ENCODE results near the gene QSOX2. TPM values are rescaled to one million over a fixed set of nuclear protein-coding genes. Genes with fewer than 3 reads are reported as not detected.

The QSOX2 gene
- total RNA-seq, 1 donor from 2014 or later: 24.9 TPM

DNA sequence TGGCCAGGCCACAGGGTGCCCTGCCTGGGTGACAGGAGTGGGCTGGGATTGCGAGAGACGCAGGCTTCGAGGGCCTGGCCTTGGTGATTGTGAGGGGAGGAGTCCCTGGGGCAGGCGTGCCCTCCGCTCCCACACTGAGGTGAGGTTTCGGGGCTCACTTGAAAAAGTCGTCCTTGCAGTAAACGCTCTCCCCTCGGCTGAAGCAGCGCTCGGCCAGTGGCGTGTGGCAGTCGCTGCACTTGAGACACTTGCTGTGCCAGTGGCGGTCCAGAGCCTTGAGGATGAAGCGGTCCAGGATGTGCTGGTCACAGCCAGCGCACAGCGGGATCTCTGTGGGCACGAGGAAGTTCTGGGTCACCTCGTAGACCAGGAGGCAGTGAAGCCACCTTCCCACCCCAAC is 45.2 kb downstream of the QSOX2 start:
- H3K27me3 Mint-ChIP-seq (ENCODE audit: low read depth): peaks cover 53% of the 10 kb centered on the region
- no peak for DNase-seq (ENCODE audit: low spot score)
- no peaks in the 10 kb centered on the region for H3K36me3 Mint-ChIP-seq (ENCODE audit: low read depth)
- peaks cover 2% of the 10 kb centered on the region for H3K4me1 Mint-ChIP-seq (ENCODE audit: low read depth)
- no peak overlapping the region for H3K4me3 Mint-ChIP-seq (ENCODE audit: low read depth)
- intact Hi-C loops (cut with micrococcal nuclease): no loop called here
- H3K9me3 Mint-ChIP-seq: no peaks in the 10 kb centered on the region
- no peak overlapping the region for H3K27ac Mint-ChIP-seq

DNA sequence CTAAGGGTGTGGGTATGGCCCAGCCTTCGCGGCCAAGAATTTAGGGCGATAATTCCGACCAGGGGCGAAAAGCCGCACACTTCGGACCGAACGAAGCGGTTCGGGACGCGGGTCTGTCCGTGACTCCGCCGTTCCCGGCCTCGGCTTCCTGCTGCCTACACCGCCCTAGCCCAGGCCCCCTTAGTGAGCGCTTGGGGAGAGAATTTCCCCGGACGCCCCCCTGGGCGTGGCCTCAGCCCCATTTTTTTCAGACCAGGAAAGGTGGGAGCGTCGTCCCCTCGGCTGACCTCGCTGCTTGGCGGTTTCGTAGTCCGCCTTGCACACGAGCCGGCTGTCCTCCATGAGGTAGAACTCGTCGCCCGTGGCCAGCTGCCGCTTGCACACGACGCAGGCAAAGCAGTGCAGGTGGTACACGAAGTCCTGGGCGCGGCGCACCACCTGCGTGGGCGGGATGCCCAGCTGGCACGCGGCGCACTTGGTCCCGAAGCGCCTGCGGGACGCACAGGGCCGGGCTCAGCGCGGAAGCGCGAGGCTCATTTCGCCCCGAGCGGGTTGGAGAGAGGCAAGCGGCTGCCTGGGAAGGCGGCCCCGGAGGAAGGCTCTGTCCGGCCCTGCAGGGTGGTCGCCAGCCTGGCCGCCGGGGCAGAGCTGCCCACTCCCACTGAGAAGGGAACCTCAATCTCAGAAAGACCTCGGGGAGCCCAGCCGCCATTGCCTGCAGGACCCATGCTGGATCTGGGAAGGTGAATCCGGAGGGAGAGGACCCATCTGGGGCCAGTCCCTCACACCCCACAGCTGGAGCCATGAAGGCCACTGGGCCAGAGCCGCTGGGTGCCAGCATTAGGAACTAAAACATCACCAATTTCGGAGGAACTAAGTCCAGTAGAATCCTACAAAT is 46.0 kb downstream of the QSOX2 start:
- peaks cover 60% of the 10 kb centered on the region for H3K27me3 Mint-ChIP-seq (ENCODE audit: low read depth)
- no peak overlapping the region for H3K27ac Mint-ChIP-seq
- no peaks in the 10 kb centered on the region for H3K9me3 Mint-ChIP-seq
- no peaks in the 10 kb centered on the region for H3K36me3 Mint-ChIP-seq (ENCODE audit: low read depth)
- no peak overlapping the region for H3K4me3 Mint-ChIP-seq (ENCODE audit: low read depth)
- no peak for DNase-seq (ENCODE audit: low spot score)
- intact Hi-C loops (cut with micrococcal nuclease): no loop called here
- H3K4me1 Mint-ChIP-seq (ENCODE audit: low read depth): peaks cover 2% of the 10 kb centered on the region

DNA sequence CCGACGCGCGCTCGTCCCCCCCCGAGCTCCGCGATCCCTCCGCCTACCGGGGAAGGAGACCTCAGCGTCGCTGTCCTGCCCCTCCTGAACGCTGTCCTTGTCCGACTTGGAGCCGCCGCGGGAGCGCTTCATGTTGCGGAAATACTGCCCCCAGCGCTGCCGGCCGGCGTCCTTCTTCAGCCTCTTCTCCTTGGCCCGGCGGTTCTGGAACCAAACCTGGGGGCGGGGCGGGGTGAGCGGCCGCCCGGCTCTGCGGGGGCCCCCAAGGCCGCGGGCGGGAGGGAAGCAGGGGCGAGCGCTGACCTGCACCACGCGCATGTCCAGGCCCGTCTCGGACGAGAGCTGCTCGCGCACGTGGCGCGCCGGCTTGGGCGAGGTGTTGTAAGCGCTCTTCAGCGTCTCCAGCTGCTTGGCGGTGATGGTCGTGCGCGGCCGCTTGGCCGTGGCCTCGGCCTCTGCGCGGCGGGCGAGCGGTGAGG is 47.0 kb downstream of the QSOX2 start:
- Mint-ChIP-seq H3K4me1 (ENCODE audit: low read depth) (peaks cover 2% of the 10 kb centered on the region), H3K27me3 (ENCODE audit: low read depth) (peaks cover 53% of the 10 kb centered on the region), H3K27ac (no peak overlapping the region), H3K9me3 (no peaks in the 10 kb centered on the region), H3K4me3 (ENCODE audit: low read depth) (no peak overlapping the region), H3K36me3 (ENCODE audit: low read depth) (no peaks in the 10 kb centered on the region)
- no peak for DNase-seq (ENCODE audit: low spot score)
- intact Hi-C loops (cut with micrococcal nuclease): no loop called here

DNA sequence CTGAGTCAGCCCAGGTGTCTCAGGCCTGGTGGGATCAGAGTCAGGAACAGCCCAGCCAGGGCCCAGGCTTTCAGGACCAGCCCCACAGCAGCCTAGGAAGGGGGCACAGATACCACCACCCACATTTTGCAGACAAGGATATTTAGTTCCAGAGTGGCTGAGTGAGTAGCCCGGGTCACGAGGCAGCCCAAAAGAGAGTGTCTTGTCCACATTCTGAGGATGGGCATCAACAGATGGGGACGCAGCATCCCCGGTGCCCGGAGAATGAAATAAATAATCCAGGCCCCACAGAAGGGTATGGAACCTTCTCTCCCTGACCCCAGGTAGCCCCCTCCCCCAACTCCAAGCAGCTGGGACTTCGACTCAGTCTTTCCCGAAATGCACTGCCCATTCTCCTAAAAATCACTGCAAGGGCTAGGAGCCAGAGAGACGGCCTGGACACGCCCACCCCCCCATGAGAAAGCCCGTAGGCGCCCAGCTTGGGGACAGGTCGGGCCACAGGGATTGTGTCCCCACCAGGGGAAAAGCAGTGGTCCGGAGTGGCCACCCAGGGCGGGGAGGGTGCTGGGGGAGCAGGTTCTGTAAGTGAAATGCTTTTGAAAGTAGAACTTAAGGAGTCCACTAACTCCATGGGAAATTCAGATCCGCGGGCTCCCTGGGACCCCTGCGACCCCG is 47.5 kb downstream of the QSOX2 start:
- Mint-ChIP-seq H3K4me3 (ENCODE audit: low read depth) (no peak overlapping the region), H3K36me3 (ENCODE audit: low read depth) (no peaks in the 10 kb centered on the region)

DNA sequence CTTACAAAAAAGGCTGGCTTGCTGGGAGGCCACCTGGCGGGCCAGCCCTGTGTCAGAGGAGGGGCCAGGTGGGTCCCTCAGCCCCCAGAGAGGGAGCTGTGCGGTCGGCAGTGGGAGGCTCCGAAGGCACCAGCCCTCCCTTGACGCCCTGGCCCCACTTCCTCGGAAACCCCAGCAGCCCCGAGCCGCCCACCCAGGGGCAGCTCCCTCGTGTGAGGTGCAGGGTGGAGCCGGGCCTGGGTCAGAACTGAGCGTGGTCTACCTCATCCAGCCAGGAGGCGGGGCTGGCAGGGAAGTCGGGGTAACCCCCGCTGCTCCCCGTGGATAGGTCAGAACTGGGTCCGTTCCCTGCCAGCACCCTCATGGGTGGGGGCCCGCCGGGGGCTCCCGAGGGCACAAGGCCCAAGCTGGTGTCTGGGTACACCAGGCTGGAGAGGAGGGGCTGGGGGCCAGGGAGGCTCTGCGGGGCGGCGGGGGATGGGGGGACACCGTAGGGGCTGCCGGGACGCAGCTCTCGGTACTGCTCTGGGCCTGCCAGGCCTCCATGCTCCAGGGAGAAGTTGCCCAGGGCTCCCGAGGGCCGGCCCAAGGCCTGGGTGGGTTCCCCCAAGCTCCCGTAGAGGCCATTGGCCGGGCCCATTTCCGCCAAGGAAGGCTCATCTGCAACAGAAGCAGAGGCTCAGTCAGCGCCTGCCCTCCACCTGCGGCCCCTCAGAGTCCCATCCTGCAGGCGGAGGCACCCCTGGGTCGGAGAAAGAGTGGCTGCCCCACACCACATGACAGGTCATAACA is 48.3 kb downstream of the QSOX2 start:
- Mint-ChIP-seq H3K36me3 (ENCODE audit: low read depth) (no peaks in the 10 kb centered on the region), H3K27me3 (ENCODE audit: low read depth) (peaks cover 50% of the 10 kb centered on the region), H3K9me3 (no peaks in the 10 kb centered on the region)

More for the DNA sequence above, 47.5 kb downstream of the QSOX2 start:
- Mint-ChIP-seq H3K9me3 (no peaks in the 10 kb centered on the region), H3K27ac (no peak overlapping the region), H3K27me3 (ENCODE audit: low read depth) (peaks cover 50% of the 10 kb centered on the region), H3K4me1 (ENCODE audit: low read depth) (peaks cover 2% of the 10 kb centered on the region)
- no peak for DNase-seq (ENCODE audit: low spot score)
- intact Hi-C loops (cut with micrococcal nuclease): no loop called here

DNA sequence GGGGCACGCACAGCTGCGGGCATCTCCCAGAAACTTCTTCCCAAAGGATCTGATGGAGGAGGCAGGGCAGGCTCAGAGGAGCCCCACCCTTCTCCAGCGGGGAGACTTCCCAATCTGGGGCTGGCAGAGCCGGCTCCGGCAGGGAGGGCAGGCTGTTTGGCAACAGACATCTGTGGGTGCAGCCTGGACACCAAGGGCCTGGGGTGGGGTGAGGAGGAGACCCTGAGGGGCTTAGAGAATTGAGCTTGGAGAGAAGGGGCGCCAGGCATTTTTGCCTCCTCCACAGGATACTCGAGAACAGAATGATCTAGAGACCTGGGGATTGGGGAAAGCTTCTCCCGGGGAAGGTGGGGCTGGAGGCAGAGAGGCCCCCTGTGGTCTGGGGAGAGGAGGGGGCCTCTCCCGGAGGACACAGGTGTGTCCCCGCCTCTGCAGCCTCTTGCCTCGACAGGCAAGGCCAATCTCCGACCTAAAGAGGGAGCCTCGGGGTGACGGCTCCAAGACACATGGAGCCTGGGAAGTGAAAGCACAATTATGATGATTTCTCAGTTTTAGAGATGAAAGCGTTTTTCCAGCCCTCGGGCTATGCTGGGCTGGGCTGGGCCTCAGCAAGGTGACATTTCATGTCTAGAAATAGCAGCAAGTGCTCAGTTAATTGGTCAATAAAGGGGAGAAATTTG is 49.1 kb downstream of the QSOX2 start:
- Mint-ChIP-seq H3K27me3 (ENCODE audit: low read depth) (peaks cover 52% of the 10 kb centered on the region), H3K36me3 (ENCODE audit: low read depth) (no peaks in the 10 kb centered on the region), H3K9me3 (no peaks in the 10 kb centered on the region), H3K27ac (no peak overlapping the region), H3K4me1 (ENCODE audit: low read depth) (peaks cover 2% of the 10 kb centered on the region), H3K4me3 (ENCODE audit: low read depth) (no peak overlapping the region)
- DNase-seq (ENCODE audit: low spot score): no peak
- intact Hi-C loops (cut with micrococcal nuclease): no loop called here

More for the DNA sequence above, 48.3 kb downstream of the QSOX2 start:
- Mint-ChIP-seq H3K4me1 (ENCODE audit: low read depth) (peaks cover 2% of the 10 kb centered on the region), H3K27ac (no peak overlapping the region), H3K4me3 (ENCODE audit: low read depth) (no peak overlapping the region)
- intact Hi-C loops (cut with micrococcal nuclease): no loop called here
- no peak for DNase-seq (ENCODE audit: low spot score)

DNA sequence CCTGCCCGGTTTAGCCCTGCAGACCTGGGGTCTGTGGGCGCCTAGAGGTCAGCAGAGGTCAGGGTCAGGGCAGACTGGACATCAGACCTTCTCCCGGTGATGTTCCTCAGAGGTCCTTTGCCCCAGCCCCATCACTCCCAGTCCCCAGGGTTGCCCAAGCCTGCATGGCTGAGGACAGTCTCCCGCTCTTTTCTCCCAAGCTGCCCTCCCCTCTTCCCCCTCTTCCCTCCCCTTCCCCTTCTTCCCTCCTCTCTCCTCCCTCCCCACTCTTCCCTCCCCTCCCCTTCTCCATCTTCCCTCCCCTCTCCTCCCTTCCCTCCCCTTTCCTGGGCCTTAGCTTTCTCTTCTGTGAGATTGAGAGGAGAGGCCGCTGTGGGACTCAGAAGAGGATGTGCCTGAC is 51.1 kb downstream of the QSOX2 start:
- DNase-seq (ENCODE audit: low spot score): no peak
- Mint-ChIP-seq H3K9me3 (no peaks in the 10 kb centered on the region), H3K4me1 (ENCODE audit: low read depth) (peaks cover 2% of the 10 kb centered on the region), H3K27ac (no peak overlapping the region), H3K4me3 (ENCODE audit: low read depth) (no peak overlapping the region), H3K36me3 (ENCODE audit: low read depth) (no peaks in the 10 kb centered on the region), H3K27me3 (ENCODE audit: low read depth) (peaks cover 53% of the 10 kb centered on the region)
- intact Hi-C loops (cut with micrococcal nuclease): no loop called here

DNA sequence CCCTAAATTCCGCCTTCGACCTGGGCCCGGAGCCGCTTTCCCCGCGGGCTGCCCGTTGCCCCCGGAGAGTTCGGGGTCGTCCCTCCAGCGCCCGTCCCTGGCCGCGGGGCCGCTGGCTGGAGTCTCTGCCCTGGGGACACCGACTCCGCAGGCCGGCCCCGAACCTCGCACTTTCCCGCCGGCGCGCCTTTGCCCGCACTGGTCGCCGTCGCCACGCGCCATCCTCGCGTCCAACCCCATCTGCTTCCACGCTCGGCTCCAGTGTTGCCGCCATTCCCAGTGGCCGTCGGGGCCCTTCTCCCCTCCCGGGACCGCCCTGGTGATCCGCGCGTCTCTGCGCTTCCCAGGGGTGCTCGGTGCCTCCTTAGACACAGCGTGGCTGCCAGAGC is 51.7 kb downstream of the QSOX2 start:
- no peak for DNase-seq (ENCODE audit: low spot score)
- H3K9me3 Mint-ChIP-seq: no peaks in the 10 kb centered on the region
- no peak overlapping the region for H3K4me3 Mint-ChIP-seq (ENCODE audit: low read depth)
- intact Hi-C loops (cut with micrococcal nuclease): no loop called here
- peaks cover 50% of the 10 kb centered on the region for H3K27me3 Mint-ChIP-seq (ENCODE audit: low read depth)
- H3K36me3 Mint-ChIP-seq (ENCODE audit: low read depth): no peaks in the 10 kb centered on the region
- H3K4me1 Mint-ChIP-seq (ENCODE audit: low read depth): peaks cover 2% of the 10 kb centered on the region
- no peak overlapping the region for H3K27ac Mint-ChIP-seq

DNA sequence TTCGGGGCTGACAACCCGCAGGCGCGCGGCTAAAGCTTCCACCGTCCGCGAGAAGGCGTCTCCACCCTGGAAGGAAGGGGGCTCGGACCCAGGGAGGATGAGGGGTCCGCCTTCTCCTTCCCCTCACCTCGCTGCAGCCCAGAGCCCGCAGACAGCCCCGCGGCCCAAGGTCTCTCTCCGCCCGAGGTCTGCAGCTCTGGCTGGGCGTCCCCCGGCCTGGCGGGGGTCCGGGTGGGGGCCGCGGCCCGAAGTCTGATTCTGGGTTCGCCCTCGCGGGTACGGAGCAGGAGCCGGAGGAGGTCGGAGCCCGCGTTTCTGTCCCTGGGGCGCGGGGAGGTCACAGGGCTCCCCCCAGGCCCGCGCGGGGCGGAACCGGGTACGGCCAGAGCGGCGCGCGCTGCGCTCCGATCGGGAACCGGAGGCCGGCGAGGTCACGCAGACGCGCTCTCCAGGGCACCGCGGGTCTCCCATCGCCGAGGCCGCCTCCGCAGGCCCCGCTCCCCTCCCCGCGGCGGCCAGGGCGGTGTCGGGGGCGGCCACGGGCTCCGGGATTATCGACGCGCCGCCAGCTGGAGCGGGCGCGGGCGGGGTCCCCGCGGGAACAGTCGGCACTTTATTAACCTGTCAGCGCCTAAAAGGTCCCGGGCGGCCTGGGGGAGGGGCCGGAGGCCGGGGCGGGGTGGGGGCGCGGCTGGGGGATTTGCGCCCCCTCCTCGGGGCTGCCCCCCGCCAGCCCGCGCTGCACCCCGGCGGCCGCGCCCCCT is 52.3 kb downstream of the QSOX2 start:
- intact Hi-C loops (cut with micrococcal nuclease): no loop called here
- Mint-ChIP-seq H3K4me3 (ENCODE audit: low read depth) (no peak overlapping the region), H3K27ac (no peak overlapping the region), H3K36me3 (ENCODE audit: low read depth) (no peaks in the 10 kb centered on the region), H3K4me1 (ENCODE audit: low read depth) (peaks cover 2% of the 10 kb centered on the region), H3K9me3 (no peaks in the 10 kb centered on the region), H3K27me3 (ENCODE audit: low read depth) (peaks cover 48% of the 10 kb centered on the region)
- no peak for DNase-seq (ENCODE audit: low spot score)

DNA sequence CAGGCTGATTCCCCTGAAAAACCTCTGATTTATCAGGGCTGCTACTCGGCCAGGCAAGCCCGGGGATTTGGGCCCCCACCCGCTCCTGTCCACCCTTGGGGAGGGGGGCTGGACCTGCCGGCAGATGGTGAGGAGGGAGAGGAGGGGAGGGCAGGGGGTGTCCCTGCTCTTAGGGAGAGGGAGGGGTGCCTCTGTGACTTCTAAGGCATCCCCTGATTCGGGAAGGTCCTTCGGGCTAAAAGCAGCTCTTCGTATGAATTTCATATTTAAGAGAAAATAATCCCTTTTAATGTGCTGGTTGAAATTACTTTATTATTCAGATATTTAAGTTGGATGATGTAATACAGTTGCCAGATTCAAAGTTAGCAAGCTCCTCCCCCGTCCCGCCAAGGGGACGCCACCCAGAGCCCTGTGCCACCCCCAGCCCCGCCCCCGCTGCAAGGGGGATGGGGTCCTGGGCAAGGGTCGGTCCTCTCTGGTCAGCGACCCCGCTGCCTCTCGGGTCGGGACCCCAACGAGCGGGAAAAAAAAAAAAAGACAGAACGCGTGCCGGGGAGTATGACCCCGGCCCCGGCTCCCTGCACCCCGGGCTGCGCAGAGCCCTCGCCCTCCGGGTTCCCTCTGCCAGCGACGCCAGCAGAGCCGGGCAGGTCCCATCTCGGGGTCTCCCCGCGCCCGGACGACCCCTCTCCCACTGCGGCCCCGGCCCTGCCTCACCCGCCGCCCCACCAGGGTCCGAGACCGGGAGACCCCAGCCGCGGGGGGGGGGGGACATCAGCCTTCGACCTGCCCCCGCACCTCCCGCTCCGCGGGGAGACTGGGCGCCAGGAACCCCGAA is 53.1 kb downstream of the QSOX2 start:
- intact Hi-C loops (cut with micrococcal nuclease): no loop called here
- Mint-ChIP-seq H3K36me3 (ENCODE audit: low read depth) (no peaks in the 10 kb centered on the region), H3K4me1 (ENCODE audit: low read depth) (peaks cover 2% of the 10 kb centered on the region), H3K9me3 (no peaks in the 10 kb centered on the region), H3K27me3 (ENCODE audit: low read depth) (peaks cover 40% of the 10 kb centered on the region), H3K27ac (no peak overlapping the region), H3K4me3 (ENCODE audit: low read depth) (no peak overlapping the region)
- DNase-seq (ENCODE audit: low spot score): no peak

DNA sequence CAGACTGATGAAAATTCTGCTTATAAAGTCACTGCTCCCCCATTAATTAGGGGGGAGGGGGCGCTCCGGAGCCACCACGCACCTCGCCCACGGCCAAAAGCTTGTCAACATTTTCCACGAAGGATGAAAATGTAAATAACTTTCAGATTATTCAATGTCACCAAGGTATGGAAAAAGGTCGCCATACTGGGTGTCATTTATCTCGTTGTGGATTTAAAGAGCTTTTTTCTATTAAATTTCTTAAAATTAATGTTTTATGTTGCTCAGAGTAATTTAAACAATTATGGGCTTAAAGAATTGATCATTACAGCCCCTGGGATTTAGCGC is 53.7 kb downstream of the QSOX2 start:
- H3K27me3 Mint-ChIP-seq (ENCODE audit: low read depth): peaks cover 39% of the 10 kb centered on the region

More for the DNA sequence above, 53.7 kb downstream of the QSOX2 start:
- Mint-ChIP-seq H3K27ac (no peak overlapping the region), H3K4me3 (ENCODE audit: low read depth) (no peak overlapping the region), H3K4me1 (ENCODE audit: low read depth) (peaks cover 2% of the 10 kb centered on the region), H3K36me3 (ENCODE audit: low read depth) (no peaks in the 10 kb centered on the region), H3K9me3 (no peaks in the 10 kb centered on the region)
- intact Hi-C loops (cut with micrococcal nuclease): no loop called here
- DNase-seq (ENCODE audit: low spot score): no peak
